ENCODE results near the gene STAG1.

DNA sequence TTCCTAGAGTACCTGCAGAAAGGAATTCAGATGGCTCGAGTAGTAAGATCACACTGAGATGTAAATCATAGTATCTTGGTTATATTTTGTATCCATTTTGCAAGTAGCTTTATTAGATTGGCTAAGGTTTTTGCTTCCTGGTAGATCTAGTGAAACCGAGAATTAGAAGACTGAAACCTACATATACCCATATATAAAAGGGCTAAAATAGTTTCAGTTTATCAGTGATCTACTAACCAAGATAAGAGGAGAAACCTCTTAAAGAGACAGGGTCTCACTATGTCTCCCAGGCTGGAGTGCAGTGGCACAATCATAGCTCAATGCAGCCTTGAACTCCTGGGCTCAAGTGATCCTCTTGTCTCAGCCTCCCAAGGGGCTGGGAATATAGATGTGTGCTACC lies 366.7 kb downstream of the STAG1 start:
- TF ChIP-seq RAD21 (conservative IDR thresholded peaks at IDR 0.05) (no peak), TAF1 (IDR thresholded peaks at IDR 0.05; ENCODE audit: low read depth) (no peak), EZH2 (IDR thresholded peaks at IDR 0.05; ENCODE audit: borderline replicate concordance, insufficient read depth, low read length, poor library complexity, severe bottlenecking) (no peak), POLR2AphosphoS5 (IDR thresholded peaks at IDR 0.05) (no peak)
- TF ChIP-seq, protein P1, sequence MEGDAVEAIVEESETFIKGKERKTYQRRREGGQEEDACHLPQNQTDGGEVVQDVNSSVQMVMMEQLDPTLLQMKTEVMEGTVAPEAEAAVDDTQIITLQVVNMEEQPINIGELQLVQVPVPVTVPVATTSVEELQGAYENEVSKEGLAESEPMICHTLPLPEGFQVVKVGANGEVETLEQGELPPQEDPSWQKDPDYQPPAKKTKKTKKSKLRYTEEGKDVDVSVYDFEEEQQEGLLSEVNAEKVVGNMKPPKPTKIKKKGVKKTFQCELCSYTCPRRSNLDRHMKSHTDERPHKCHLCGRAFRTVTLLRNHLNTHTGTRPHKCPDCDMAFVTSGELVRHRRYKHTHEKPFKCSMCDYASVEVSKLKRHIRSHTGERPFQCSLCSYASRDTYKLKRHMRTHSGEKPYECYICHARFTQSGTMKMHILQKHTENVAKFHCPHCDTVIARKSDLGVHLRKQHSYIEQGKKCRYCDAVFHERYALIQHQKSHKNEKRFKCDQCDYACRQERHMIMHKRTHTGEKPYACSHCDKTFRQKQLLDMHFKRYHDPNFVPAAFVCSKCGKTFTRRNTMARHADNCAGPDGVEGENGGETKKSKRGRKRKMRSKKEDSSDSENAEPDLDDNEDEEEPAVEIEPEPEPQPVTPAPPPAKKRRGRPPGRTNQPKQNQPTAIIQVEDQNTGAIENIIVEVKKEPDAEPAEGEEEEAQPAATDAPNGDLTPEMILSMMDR (IDR thresholded peaks at IDR 0.05; ENCODE audit: poor library complexity, severe bottlenecking): no peak
- TF ChIP-seq, protein P2, sequence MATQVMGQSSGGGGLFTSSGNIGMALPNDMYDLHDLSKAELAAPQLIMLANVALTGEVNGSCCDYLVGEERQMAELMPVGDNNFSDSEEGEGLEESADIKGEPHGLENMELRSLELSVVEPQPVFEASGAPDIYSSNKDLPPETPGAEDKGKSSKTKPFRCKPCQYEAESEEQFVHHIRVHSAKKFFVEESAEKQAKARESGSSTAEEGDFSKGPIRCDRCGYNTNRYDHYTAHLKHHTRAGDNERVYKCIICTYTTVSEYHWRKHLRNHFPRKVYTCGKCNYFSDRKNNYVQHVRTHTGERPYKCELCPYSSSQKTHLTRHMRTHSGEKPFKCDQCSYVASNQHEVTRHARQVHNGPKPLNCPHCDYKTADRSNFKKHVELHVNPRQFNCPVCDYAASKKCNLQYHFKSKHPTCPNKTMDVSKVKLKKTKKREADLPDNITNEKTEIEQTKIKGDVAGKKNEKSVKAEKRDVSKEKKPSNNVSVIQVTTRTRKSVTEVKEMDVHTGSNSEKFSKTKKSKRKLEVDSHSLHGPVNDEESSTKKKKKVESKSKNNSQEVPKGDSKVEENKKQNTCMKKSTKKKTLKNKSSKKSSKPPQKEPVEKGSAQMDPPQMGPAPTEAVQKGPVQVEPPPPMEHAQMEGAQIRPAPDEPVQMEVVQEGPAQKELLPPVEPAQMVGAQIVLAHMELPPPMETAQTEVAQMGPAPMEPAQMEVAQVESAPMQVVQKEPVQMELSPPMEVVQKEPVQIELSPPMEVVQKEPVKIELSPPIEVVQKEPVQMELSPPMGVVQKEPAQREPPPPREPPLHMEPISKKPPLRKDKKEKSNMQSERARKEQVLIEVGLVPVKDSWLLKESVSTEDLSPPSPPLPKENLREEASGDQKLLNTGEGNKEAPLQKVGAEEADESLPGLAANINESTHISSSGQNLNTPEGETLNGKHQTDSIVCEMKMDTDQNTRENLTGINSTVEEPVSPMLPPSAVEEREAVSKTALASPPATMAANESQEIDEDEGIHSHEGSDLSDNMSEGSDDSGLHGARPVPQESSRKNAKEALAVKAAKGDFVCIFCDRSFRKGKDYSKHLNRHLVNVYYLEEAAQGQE (IDR thresholded peaks at IDR 0.05; ENCODE audit: borderline replicate concordance): no peak

All from neural cell (in vitro differentiated cells).